ENCODE results near the gene GSTA4.
"Not testable (repeated sequence)": the region's sequence is repeated elsewhere in the genome, so short reads cannot be mapped to it uniquely, and the experiment has no call there.

GSTA4 gene

GRCh38 chr6:52972989-52973388 lies 22.1 kb downstream of the GSTA4 start:
- DNase-seq = no peak

GRCh38 chr6:52969359-52969758 lies 25.7 kb downstream of the GSTA4 start:
- no peak for DNase-seq

DNA sequence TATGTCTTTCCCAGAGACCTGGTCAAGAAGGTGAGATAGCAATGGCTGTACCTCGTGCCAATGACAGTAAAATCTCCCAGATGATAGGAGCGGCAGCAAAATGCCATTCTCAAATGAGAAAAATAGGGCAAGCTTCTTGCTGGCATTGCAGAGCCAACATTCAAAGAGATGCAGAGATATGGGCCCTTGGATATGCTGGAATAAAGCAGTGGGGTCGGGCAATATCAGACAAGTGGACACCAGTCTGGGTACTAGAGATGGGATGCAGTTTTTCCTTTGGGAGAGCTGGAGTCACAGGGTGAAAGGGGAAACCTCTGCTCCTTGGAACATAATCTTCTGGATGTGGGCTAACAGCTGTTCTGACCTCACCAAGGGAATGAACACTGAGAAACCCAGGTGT lies 29.0 kb downstream of the GSTA4 start:
- no peak for DNase-seq

DNA sequence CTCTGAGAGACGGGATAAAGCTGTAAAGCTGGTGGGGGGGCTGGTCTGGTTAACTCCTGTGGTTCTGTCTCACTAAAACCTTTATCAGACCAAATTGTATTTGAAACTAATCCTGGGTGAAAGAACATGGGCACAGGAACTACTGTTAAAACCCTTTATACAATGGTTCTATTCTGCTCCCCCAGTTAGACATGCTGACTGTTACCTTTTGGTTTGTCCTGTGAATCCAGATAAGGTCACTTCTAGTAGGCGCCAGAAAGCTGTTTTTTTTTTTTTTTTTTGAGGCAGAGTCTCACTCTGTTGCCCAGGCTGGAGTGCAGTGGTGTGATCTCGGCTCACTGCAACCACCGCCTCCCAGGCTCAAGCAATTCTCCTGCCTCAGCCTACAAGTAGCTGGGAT lies 29.7 kb downstream of the GSTA4 start:
- no peak for DNase-seq

DNA sequence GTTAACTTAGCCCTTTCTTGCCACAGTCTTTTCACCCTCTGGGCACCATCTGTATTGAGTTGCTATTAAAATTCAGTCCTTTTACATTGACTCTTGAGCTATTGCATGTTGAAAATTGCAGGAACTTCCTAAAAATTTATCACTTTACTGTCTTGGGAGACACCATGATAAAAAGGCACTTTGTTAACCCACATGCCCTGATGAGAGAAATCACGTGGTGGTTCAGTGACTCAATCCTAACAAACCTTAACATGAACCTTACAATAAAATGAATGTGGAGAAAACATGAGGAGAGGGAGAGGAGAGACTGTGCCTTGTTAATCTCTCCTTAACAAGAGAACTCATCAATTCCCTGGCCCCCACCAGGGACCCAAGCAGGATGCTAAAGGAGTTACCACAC lies 30.8 kb downstream of the GSTA4 start:
- no peak for DNase-seq

DNA sequence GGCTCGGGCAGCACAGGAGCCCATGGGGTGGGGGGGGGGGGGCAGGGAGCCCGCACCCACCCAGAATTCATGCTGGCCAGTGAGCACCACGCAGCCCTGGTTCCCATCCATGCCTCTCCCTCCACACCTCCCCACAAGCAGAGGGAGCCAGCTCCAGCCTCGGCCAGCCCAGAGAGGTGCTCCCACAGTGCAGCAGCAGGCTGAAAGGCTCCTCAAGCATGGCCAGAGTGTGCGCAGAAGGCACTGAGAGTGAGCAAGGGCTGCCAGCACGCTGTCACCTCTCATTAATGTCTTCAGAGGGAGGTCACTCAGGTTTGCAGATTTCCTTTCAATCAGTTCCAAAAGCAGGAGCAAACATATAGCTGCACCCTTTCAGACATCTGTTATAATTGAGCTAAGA lies 32.4 kb downstream of the GSTA4 start:
- no peak for DNase-seq

DNA sequence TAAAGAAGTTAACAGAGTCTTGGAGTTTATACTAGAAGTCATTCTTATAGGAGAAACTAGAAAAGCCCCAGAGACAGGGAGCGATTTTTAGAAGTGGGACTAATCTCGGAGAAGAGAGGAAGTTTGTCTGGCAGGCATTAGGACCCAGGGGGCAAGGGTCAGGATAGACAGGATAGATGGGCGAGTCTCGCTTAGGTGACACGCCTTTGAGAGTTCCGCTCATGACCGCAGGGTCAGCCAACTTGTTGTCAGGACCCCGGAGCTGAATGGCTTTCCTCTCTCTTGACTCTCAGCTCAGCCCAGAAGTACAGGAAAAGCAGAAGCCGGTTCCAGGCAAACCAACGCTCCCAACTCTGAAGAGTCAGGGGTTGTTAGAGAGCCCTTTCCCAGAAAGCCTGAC lies 34.1 kb downstream of the GSTA4 start:
- DNase-seq = not testable (repeated sequence)

DNA sequence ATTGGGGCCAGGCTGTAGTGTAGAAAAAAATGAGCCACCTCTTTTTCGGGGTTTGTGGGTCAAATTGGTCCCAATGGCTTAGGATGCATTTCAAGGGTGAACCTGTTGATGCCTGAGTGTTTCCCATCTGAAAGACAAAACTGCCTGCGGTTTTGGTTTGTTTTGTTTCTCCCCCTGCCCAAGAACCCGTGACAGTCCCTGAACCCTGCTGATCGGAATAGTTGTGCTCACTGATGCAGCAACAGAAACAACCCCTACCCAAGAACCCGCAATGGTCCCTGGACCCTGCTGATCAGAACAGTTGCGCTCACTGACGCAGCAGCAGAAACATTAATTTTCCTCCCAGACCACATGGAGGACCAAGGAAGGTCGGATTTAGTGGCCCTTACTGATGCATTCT lies 34.9 kb downstream of the GSTA4 start:
- DNase-seq = not testable (repeated sequence)

DNA sequence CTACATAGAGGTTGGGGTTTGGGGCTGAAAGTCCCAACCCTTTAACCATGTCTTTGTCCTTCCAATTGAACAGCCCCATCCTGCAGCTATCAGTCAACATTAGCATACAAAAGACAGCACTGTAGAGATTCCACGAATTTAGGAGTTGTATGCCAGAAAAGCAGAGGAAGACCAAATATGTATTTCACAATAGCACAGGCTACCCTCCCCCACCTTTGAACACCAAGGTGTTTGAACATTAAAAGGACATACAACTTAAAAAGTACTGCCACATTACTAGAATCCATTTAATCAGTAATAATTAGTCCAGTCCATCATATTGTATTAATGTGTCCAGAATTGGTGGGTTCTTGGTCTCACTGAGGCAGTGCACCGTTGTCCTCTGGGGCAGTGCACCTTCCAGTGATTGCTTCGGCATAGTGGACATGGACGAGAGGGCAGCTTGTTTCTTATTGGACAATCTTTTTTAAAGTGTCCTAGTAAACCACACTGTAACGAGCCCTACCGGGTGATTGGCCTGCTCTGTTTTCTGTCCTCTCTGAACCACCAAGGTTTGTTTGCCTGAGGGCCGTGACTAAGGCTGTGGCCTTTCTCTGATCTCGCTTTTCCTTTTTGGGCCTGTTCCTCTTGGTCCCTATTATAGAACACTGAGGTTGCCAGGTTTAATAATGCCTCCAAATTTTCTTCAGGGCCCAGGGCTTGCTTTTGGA lies 36.4 kb downstream of the GSTA4 start:
- no peak for DNase-seq

GRCh38 chr6:52955871-52956270 lies 39.2 kb downstream of the GSTA4 start:
- no peak for DNase-seq

DNA sequence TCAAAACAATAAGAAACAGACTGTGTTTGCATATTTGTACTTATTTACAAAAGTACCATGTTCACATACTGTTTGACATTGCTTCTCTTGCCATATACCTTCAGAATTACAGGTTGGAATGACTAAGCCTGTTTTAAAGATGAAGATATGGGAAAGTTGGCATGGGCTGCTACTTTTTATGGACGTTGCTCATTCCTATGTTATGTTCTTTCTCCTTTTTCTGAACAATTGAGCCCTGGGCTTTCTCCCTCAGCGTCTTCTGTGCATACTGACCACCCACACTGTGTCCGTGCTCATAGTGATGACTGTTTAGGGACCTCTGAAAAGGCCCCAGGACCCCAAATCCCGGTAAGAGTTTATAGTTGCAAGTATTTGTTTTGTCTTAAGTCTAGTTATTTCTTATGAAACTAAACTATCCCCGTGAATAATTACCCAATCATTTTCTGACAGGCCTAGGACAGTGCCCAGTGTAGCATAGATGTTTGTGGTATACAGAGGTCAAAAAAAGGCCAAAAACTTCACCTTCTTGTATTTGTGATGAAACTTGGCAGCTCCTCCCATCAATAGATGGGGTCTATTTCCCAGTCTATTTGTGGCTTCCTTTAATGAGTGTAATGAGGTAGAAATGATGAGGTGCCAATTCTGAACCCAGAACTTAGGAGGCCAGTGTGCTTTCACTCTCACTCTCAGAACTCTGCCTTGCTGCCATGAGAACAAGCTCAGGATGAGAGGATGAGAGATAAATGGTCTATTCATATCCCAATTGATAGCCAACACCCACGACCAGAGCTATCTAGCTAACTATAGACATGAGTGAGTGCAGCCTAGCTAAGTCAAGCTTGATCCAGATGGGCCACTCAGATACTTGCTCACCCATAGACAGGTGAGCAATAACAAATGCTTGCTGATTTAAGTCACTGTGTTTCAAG lies 40.9 kb downstream of the GSTA4 start:
- DNase-seq = no peak

DNA sequence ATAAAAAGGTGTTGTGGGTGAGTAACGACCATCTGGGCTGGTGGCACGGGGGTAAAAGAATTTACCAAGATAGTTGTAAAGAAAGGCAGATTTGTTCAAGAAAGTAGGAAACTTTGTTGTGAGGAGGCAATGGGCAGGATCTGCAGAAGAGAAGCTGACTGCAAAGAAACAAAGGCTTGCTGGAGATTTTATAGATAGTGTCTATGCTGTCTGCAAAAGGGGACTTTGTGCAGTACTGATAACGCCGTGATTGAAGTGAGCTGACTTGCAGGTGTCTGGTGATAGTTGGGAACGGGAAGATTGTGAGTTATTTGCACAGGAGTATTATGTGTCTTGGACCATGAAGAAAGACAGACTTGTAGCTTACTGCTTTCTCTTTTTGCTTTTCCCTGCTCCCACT lies 48.8 kb downstream of the GSTA4 start:
- DNase-seq = no peak

GRCh38 chr6:52942821-52943220 lies 52.3 kb downstream of the GSTA4 start:
- not testable (repeated sequence) for DNase-seq

GRCh38 chr6:52942221-52942620 lies 52.9 kb downstream of the GSTA4 start:
- no peak for DNase-seq

- DNase-seq = no peak
These were observed 57.2 kb downstream of the GSTA4 start for GRCh38 chr6:52937908-52938307.

- no peak for DNase-seq
These were observed 61.3 kb downstream of the GSTA4 start for GRCh38 chr6:52933778-52934177.

GRCh38 chr6:52931351-52931750 lies 63.7 kb downstream of the GSTA4 start:
- no peak for DNase-seq

DNA sequence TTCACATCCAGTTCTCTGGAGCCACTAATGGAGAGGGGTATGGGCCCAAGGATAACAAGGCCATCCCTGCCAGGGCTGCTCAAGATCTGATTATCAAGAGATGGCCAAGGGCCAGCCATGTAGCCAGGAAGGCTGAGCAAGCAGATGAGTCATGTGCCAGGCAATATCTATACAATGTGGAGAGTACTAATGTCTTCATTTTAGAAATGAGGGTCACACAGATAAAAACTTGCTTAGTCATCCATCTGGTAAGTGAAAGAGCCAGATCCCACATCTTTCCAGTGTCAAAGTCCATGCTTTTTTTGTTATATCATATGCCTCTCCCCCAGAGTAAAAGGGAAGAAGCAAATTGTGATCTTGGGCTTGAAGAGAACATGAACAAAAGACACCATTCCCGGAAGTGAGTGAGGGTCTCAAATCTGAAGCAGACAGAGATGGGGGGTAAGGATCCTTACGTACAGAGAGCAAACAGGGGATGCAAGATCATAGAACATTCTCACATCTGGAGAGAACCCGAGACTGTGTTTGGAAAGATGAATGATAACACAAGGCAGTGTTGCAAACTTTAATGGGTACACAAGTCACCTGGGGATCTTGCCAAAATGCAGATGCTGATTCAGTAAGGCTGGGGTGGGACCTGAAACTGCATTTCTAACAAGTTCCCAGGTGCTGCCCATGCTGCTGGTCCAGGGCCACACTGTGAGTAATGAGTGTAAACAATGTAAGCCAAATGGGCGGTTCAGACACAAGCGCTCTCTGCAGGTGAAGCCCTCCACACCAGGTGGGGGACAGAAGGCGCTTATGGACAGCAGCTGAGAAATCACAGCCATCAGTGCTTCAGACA lies 65.5 kb downstream of the GSTA4 start:
- no peak for DNase-seq

Data from inflammatory macrophage (primary cell).